Activated CD4-positive, alpha-beta T cell treated with anti-CD3 and anti-CD28 coated beads for 48 hours (primary cell): ENCODE data around the gene IQGAP2.

Experiments used
- DNase-seq: peaks from one replicate; pipeline ENCODE4 v3.0.0-alpha.2; 2020

IQGAP2 gene

GRCh38 chr5:76521240-76521758, 118.2 kb downstream of the IQGAP2 start:
- no peak for DNase-seq

GRCh38 chr5:76522103-76522935, 119.2 kb downstream of the IQGAP2 start:
- no peak for DNase-seq

GRCh38 chr5:76524101-76524835, 121.2 kb downstream of the IQGAP2 start:
- DNase-seq: no peak

GRCh38 chr5:76524868-76525267, 121.8 kb downstream of the IQGAP2 start:
- DNase-seq: no peak

- DNase-seq: no peak
Observed at GRCh38 chr5:76525956-76526355, 122.9 kb downstream of the IQGAP2 start.

GRCh38 chr5:76526950-76527583, 124.0 kb downstream of the IQGAP2 start:
- DNase-seq: no peak

GRCh38 chr5:76527685-76528161, 124.6 kb downstream of the IQGAP2 start:
- no peak for DNase-seq

GRCh38 chr5:76528547-76529331, 125.7 kb downstream of the IQGAP2 start:
- no peak for DNase-seq

- no peak for DNase-seq
Observed at GRCh38 chr5:76529464-76530344, 126.6 kb downstream of the IQGAP2 start.

- DNase-seq: no peak
Observed at GRCh38 chr5:76532052-76532451, 129.0 kb downstream of the IQGAP2 start.

- DNase-seq: no peak
Observed at GRCh38 chr5:76532973-76533372, 129.9 kb downstream of the IQGAP2 start.

- DNase-seq: no peak
Observed at GRCh38 chr5:76535577-76535976, 132.5 kb downstream of the IQGAP2 start.

GRCh38 chr5:76537073-76537543, 134.0 kb downstream of the IQGAP2 start:
- DNase-seq: no peak

- no peak for DNase-seq
Observed at GRCh38 chr5:76542241-76542640, 139.2 kb downstream of the IQGAP2 start.

GRCh38 chr5:76542887-76543690, 140.0 kb downstream of the IQGAP2 start:
- peak; percentile 74 for DNase-seq

GRCh38 chr5:76544268-76544926, 141.3 kb downstream of the IQGAP2 start:
- peak; percentile 69 for DNase-seq

- DNase-seq: no peak
Observed at GRCh38 chr5:76545184-76545583, 142.1 kb downstream of the IQGAP2 start.

- peak; percentile 27 for DNase-seq
Observed at GRCh38 chr5:76546497-76547102, 143.5 kb downstream of the IQGAP2 start.

GRCh38 chr5:76547242-76547890, 144.3 kb downstream of the IQGAP2 start:
- DNase-seq: peak; percentile 37
